SKM-1 (cell line): Measurements from ENCODE around the gene OTOG.

ENCODE experiments used
- DNase-seq: peaks from one replicate; lab custom pipeline; 2025; ENCODE audit not compliant: unreplicated experiment; lab: John Stamatoyannopoulos, UW

OTOG gene

DNA sequence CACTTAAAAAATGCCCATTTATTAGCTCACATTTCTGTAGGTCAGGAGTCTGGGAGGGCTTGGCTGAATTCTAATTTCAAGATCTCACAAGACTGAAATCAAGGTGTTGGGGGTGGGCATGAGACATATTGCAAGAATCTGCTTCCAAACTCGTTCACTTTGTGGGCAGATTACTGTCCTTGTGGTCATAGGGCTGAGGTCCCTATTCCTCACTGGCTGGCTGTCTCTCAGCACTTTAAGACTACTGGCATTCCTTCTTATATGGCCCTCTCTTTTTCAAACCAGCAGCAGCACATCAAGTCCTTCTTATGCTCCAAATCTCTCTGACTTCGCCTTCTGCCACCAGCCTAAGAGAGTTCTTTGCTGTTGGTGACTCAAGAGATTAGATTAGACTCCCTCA, 144.5 kb downstream of the OTOG start:
- DNase-seq: no peak

DNA sequence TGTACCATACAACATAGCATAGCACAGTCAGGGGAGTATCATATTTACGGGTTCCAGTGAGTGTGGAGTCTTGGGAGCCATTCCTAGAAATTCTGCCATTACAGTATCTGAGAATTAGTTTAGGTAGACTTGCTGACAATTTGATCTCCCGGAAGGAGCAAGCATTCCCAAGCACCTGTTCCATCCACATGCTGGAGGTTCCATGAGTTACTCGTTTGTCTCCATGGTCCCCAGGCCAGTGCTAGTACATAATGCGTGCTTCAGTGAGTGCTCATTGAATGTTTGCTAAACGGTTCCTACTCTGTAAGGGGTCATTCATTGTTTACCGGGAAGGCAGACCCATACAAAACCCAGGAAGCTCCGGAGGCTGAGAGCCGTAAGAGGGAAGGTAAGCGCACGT, 144.9 kb downstream of the OTOG start:
- DNase-seq: no peak

DNA sequence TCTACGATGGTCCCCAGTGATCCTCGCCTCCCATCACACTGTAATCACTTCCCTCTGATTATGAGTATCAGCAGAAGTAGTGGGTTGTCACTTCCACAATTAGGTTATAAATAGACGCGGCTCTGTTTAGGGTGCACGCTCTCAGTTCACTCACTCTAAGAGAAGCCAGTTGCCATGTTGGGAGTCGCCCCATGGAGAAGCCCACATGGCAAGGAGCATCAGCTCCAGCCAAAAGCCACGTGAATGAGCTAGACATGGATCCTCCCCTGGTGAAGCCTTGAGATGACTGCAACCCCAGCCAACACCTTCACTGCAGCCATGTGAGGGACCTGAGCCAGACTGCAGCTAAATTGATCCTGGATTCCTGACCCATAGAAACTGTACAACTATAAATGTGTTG, 145.9 kb downstream of the OTOG start:
- no peak for DNase-seq

DNA sequence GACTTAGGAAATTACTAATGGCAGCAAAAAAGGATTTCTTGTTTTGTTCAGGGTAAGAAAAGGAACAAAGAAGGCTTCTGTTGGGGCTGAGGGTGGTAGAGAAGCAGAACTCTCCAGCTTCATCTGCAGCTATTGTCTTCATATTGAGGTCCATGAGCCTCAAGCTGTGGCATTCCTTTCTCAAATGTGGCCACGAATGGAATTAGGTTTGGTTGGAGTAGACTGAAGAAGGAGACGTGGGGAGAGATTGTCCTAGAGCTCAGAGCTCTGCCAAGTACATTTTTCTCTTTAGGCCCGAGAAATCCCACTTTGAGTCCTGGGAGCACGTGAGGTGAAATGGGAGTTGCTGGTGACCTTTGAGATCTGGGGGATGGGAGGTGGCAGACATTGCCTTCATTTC, 146.5 kb downstream of the OTOG start:
- no peak for DNase-seq

DNA sequence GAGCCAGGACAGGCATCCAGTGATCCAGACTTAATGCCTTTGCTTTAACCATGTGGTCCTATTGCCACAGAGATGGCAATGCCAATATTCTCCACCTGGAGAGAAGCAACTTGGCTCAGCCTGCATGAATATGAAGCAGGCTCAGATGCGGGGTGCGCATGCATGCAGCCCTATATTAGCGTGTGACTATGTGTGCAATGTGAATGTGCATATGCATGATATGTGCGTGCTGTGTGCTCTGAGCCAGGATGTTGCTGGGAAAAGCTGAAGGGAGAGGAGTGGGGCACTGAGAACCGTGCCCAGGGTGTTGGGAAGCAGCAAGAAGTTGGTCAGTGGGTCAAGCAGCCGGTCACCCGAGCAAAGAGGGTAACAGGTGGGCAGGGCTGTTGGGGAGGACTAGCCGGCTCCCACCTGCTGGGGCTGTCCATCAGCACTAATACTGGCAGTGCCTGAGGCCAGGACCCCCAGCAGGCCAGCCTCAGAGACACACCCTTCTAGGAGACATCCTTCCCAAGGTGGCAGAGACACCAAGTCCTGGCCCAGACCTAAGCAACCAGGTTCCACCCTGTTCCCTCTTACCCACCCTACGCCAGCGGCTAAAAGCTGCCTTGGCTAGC, 147.5 kb downstream of the OTOG start:
- no peak for DNase-seq

DNA sequence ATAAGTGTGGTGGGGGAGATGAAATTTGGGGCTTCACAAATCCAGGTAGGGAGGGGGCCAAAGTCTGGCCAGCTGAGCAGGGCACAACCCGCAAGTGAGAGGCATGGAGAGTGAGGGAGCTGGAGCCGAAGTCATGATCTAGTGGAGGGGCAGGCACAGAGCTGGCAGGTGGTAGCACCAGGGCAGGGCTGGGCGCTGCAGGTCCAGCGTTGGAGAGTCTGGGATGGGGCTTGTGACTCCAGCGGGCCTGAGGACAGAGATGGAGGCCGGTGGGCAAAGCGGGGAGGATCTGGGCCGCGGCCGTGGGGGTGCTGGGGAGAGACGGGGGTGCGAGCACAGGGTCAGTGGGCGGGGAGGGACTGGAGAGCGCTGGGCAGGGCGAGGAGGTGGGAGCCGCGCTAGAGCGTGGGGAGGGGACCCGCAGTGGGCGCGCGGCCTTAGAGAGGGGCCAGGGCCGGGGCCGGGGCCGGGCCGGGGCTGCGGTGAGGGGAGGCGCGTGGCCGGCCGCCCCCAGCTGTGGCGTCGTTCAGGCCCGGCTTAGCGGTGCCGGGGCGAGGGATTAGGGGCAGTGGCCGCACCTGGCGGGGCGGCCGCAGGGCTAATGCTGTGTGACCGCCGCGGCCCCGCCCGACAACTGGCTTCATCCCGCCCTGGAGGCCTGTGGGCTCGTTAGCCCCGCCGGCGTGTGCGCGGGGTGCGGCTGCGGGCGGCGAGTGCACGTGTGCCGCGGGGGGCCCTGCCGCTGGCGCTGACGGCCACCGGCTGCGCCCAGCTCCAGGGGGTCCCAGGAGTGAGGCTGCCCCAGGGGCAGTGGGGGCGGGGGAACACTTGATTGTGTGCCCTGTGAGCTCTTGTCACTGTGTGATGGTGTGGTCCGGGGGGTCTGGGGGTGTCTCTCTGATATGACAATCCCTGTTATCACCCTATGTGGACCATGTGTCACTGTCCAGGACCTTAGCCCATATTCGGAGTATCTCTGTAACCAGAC, 148.7 kb downstream of the OTOG start:
- no peak for DNase-seq

DNA sequence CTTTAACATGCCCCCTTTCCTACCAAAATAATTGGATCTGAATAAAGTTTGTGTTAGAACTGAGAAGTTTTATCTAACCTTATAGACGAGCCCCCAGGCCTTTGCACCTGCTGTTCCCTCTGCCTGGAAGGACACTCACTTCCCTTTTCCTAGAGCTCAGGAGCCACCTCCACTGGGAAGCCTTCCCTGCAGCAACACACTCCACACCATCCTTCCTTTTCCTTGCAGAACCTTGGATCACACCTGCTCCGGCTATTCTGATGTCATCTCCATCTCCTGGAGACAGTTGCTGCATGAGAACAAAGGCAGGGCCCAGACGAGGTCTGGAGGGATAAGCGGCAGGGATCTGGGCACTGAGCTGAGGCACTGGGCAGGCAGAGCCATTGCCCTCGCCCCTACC, 149.7 kb downstream of the OTOG start:
- no peak for DNase-seq
